DND-41 (cell line): ENCODE measurements around the gene TBL1Y.

Experiments
- EZH2 ChIP-seq: IDR thresholded peaks from 3 replicates; pipeline ENCODE4 v1.6.1; 2012; ENCODE audit warnings: borderline replicate concordance, low read depth, mild to moderate bottlenecking, moderate library complexity, low read length, inconsistent platforms; ENCODE audit not compliant: severe bottlenecking
- TF ChIP-seq, protein P1 (sequence below): IDR thresholded peaks from 2 replicates; pipeline ENCODE4 v1.5.1; 2012; ENCODE audit warnings: borderline replicate concordance, low read length, moderate library complexity, mild to moderate bottlenecking; ENCODE audit not compliant: poor library complexity, severe bottlenecking; ENCODE audit errors: extremely low read depth

DNA sequence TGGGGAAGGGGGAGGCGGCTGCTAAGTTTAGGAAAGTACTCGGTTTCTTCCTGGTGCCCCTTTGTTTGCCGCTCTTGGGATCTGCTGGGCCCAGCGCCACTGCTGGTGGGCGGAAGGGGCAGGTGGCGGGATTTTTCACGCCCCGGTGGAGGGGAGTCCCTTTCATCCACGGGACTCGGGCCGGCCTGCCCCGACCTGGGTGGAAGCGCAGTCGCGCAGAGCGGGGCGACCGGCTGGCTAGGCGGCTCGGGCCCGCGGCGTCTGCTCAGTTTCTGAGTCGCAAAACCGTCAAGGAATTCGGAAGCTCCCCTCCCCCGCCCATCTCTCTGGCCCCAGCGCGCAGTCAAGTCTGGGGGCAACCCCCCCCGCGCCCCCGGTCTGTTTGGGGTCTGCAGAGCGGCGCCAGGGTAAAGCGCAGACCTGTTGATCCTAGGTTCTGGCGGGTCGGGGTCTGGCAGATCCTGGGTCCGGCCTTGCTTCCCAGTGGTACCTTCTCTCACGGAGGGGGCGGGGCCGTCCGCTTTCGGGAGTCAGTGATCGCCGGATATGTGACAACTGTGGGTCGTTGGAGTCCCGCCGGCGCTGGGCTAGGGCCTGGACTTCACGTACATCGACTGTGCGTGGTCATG lies 870 bp downstream of the TBL1Y start, which contains the start of gene AMELY:
- TF ChIP-seq, protein P1, sequence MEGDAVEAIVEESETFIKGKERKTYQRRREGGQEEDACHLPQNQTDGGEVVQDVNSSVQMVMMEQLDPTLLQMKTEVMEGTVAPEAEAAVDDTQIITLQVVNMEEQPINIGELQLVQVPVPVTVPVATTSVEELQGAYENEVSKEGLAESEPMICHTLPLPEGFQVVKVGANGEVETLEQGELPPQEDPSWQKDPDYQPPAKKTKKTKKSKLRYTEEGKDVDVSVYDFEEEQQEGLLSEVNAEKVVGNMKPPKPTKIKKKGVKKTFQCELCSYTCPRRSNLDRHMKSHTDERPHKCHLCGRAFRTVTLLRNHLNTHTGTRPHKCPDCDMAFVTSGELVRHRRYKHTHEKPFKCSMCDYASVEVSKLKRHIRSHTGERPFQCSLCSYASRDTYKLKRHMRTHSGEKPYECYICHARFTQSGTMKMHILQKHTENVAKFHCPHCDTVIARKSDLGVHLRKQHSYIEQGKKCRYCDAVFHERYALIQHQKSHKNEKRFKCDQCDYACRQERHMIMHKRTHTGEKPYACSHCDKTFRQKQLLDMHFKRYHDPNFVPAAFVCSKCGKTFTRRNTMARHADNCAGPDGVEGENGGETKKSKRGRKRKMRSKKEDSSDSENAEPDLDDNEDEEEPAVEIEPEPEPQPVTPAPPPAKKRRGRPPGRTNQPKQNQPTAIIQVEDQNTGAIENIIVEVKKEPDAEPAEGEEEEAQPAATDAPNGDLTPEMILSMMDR: no peak
- TF ChIP-seq EZH2: no peak
